Natural killer cell (primary cell): ENCODE results near the gene TPPP3. TPM values are rescaled to one million over a fixed set of nuclear protein-coding genes. Genes with fewer than 3 reads are reported as not detected.

Experiments
- ATAC-seq, 3 donors: fragments of 150-1000 bp in 2 of 3; fragments of 200-7000 bp in 1 of 3; cut with Tn5 transposase; 1 replicate in 1 of 3; 2 replicates in 2 of 3; pipeline ENCODE4 v1.10.0; 2021; ENCODE audit warnings: mild to moderate bottlenecking in 2 of 3, moderate library complexity in 2 of 3
- DNase-seq, 2 donors: peaks; one replicate each; pipeline versions ENCODE4 v3.0.0 to v3.0.0-alpha.2; 2013 to 2021; ENCODE audit warnings: mixed read lengths in 1 of 2
- H3K27ac ChIP-seq: one replicate; pipeline ENCODE4 v1.5.1; 2013; ENCODE audit warnings: mild to moderate bottlenecking, low read length
- H3K27me3 ChIP-seq: one replicate; pipeline ENCODE4 v1.6.1; 2013; ENCODE audit warnings: low read length; ENCODE audit not compliant: control insufficient read depth, insufficient read depth
- H3K36me3 ChIP-seq: one replicate; pipeline ENCODE4 v1.6.1; 2013; ENCODE audit warnings: low read length; ENCODE audit not compliant: control insufficient read depth, insufficient read depth
- H3K4me1 ChIP-seq: one replicate; pipeline ENCODE4 v1.6.1; 2013; ENCODE audit warnings: low read length; ENCODE audit not compliant: control insufficient read depth, insufficient read depth
- H3K4me3 ChIP-seq: one replicate; pipeline ENCODE4 v1.5.1; 2013; ENCODE audit warnings: low read length
- H3K9me3 ChIP-seq: one replicate; pipeline ENCODE4 v1.6.1; 2013; ENCODE audit warnings: low read length; ENCODE audit not compliant: control insufficient read depth, insufficient read depth
- H3K27ac Mint-ChIP-seq, 2 donors: one replicate each; pipeline ENCODE4 v1.8.0; 2022; ENCODE audit warnings: mild to moderate bottlenecking in 2 of 2, mixed read lengths in 2 of 2, moderate library complexity in 1 of 2
- H3K27me3 Mint-ChIP-seq, 2 donors: one replicate each; pipeline ENCODE4 v1.8.0; 2022; ENCODE audit warnings: low read depth in 2 of 2, mixed read lengths in 2 of 2
- H3K36me3 Mint-ChIP-seq: one replicate; pipeline ENCODE4 v1.8.0; 2022; ENCODE audit warnings: mixed read lengths
- H3K4me1 Mint-ChIP-seq, 2 donors: one replicate each; pipeline ENCODE4 v1.8.0; 2022; ENCODE audit warnings: mixed read lengths in 2 of 2
- H3K4me3 Mint-ChIP-seq: one replicate; pipeline ENCODE4 v1.8.0; 2022; ENCODE audit warnings: mild to moderate bottlenecking, moderate library complexity, mixed read lengths
- H3K9me3 Mint-ChIP-seq, 2 donors: one replicate each; pipeline ENCODE4 v1.8.0; 2022; ENCODE audit warnings: mixed read lengths in 2 of 2
- CTCF ChIP-seq: fragments of 200-600 bp; IDR thresholded peaks from one replicate; pipeline ENCODE4 v1.8.0; 2022; ENCODE audit warnings: antibody characterized with exemption
- WGBS: methylation state at CpG from one replicate; pipeline ENCODE4 v1.1.7; 2013; ENCODE audit warnings: missing lambda C conversion rate; ENCODE audit not compliant: insufficient coverage; 5-methylcytosine and 5-hydroxymethylcytosine counted together
- intact Hi-C: fragments of 100-400 bp; cut with micrococcal nuclease; formaldehyde crosslinking; loops from one replicate; pipeline ENCODE4 v1.14.2; 2022
- total RNA-seq, 4 donors: library from RNA; stranded (reverse); fragments of 120-200 nt in 1 of 4; gene quantifications; one replicate each; pipeline versions ENCODE4 v1.2.3 to v1.2.4, GENCODE V29; 2013 to 2022

Gene TPPP3
- total RNA-seq, 3 donors from 2014 or later (not counting 1 experiment from before 2014, with no cell fraction given) = 0.66 to 3.0 (median 1.4) TPM

GRCh38 chr16:67433131-67433719 is 39.9 kb upstream of the TPPP3 start:
- Histone ChIP-seq H3K9me3 (no peaks in the 10 kb centered on the region), H3K4me1 (peaks cover 32% of the 10 kb centered on the region), H3K36me3 (peaks cover 10% of the 10 kb centered on the region), H3K27ac (no peak overlapping the region), H3K27me3 (peaks cover 26% of the 10 kb centered on the region), H3K4me3 (no peak overlapping the region)
- H3K27ac Mint-ChIP-seq = no peak overlapping the region
- 79% methylated on average over 5 of the region's 5 CpGs for WGBS
- H3K9me3 Mint-ChIP-seq = no peaks in the 10 kb centered on the region
- TF ChIP-seq CTCF = no peak
- H3K4me3 Mint-ChIP-seq = no peak overlapping the region
- DNase-seq (no peak), ATAC-seq (no peak)
- no peaks in the 10 kb centered on the region for H3K36me3 Mint-ChIP-seq
- H3K27me3 Mint-ChIP-seq = peaks cover 13 to 26% of the 10 kb centered on the region in 2 donors
- intact Hi-C loops = no loop called here
- peaks cover 5 to 20% of the 10 kb centered on the region in 2 donors for H3K4me1 Mint-ChIP-seq

GRCh38 chr16:67432506-67432890 is 39.2 kb upstream of the TPPP3 start:
- peaks cover 3% of the 10 kb centered on the region for H3K36me3 ChIP-seq
- TF ChIP-seq CTCF = no peak
- peaks cover 5 to 13% of the 10 kb centered on the region in 2 donors for H3K4me1 Mint-ChIP-seq
- no peaks in the 10 kb centered on the region for H3K9me3 Mint-ChIP-seq
- intact Hi-C loops = no loop called here
- no peak overlapping the region for H3K27ac Mint-ChIP-seq
- H3K27ac ChIP-seq = no peak overlapping the region
- H3K4me3 ChIP-seq = no peak overlapping the region
- peaks cover 28% of the 10 kb centered on the region for H3K27me3 ChIP-seq
- peaks cover 13 to 30% of the 10 kb centered on the region in 2 donors for H3K27me3 Mint-ChIP-seq
- ATAC-seq (no peak), DNase-seq (no peak)
- no peaks in the 10 kb centered on the region for H3K36me3 Mint-ChIP-seq
- H3K4me1 ChIP-seq = peaks cover 25% of the 10 kb centered on the region
- no peaks in the 10 kb centered on the region for H3K9me3 ChIP-seq
- WGBS = 63% methylated on average over 5 of the region's 5 CpGs
- H3K4me3 Mint-ChIP-seq = peak overlapping the region; percentile 50

GRCh38 chr16:67431775-67432505 is 38.6 kb upstream of the TPPP3 start:
- Mint-ChIP-seq H3K27ac (no peak overlapping the region), H3K4me3 (peak overlapping the region; percentile 50), H3K36me3 (no peaks in the 10 kb centered on the region), H3K4me1 (peaks cover 5 to 8% of the 10 kb centered on the region in 2 donors), H3K9me3 (no peaks in the 10 kb centered on the region), H3K27me3 (peaks cover 15 to 34% of the 10 kb centered on the region in 2 donors)
- ATAC-seq (no peak), DNase-seq (no peak)
- no peak overlapping the region for H3K27ac ChIP-seq
- H3K4me1 ChIP-seq = peaks cover 23% of the 10 kb centered on the region
- peaks cover 28% of the 10 kb centered on the region for H3K27me3 ChIP-seq
- intact Hi-C loops = no loop called here
- 53% methylated on average over 10 of the region's 13 CpGs for WGBS
- no peak overlapping the region for H3K4me3 ChIP-seq
- TF ChIP-seq CTCF = no peak
- H3K36me3 ChIP-seq = peaks cover under 1% of the 10 kb centered on the region
- H3K9me3 ChIP-seq = no peaks in the 10 kb centered on the region
